Non-pigmented ciliary epithelial cell (primary cell): ENCODE data around the gene IRAG1.
A peak's percentile ranks its signal among the peaks of the same experiment; 100 is the strongest.
"Not testable (repeated sequence)": the region's sequence is repeated elsewhere in the genome, so short reads cannot be mapped to it uniquely, and the experiment has no call there.

ENCODE experiments used
- DNase-seq: peaks from one replicate; pipeline ENCODE4 v3.0.0-alpha.2; 2010; ENCODE audit warnings: low read depth

Gene IRAG1

DNA sequence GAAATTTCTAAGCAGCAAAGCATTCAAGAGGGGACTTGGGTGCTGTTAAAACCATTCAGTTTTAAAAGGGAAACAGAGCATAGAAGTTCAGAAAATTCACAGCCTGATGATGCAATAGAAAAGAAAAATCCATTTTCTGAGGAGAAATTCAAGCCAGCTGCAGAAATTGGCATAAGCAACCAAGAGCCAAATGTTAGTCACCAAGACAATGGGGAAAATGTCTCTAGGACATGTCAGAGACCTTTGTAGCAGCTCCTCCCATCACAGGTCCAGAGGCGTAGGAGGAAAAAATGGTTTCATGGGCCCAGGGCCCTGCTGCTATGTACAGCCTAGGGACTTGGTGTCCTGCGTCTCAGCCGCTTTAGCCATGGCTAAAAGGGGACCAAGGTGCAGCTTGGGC is 5.5 kb upstream of the IRAG1 start:
- DNase-seq = no peak

DNA sequence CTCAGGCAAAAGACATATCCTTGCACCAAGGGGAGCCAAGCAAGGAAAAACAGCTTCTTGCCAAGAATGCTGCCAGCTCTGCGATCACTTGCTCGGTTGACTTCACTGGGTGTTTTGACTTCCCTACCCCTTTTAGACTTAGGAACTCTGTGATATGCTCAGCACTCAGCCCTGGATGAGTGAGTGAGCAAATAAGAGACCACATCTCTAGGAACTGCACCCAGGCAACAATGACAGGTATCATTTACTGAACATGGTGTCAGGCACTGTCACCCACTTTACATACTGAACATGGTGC is 3.7 kb upstream of the IRAG1 start:
- DNase-seq = no peak

DNA sequence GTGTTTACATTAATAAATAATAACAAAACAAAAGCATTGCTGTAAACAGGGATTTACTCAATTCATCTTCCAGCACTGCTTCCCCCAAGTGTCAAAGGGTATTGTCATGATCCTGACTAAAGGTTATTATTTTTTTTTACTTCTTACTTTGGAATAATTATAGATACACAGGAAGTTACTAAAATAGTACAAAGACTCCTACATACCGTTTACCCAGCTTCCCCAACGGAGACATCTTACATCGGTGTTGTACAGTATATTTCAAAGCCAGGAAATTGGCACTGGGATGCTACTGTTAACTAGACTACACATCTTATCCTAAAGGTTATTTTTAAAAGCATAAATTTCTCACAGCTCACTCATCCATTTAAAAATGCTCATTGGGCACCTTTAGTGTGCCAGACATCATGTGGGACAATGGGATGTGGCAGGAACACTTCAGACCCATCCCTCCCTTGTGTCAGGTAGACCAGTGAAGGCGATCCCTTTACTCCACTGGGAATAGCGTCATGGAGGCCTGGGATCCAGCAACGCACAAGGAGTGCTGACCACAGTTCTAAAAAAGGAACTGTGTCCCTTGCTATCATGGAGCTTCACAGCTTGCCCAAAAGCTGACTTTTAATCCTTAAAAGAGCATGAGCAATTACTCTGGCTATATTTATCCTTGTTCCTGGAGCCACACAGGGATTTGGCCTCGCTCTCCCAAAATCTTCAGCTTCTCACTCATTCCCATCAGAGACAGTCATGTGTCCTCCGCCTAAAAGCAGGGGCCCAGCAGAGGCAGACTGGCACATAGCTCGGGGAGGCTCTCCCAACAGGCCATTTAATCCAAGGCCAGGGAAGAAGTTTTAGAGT is 3.1 kb upstream of the IRAG1 start:
- DNase-seq = no peak

DNA sequence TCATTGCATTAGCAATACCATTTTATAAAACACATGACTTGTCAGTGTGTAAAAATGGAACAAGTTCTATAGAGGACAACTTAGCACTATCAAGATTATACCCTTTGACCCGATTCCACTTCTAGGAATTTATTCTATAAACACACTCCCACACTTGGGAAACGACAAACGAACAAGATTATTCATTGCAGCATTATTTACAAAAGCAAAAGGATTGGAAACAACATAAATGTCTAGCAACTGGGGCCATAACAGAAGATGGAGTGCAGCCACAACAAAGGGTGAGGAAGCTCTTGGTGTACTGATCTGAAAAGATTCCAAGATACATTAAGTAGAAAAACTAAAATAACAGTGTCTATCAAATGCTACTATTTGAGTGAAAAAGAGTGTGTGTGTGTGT is 2.3 kb upstream of the IRAG1 start:
- no peak for DNase-seq

DNA sequence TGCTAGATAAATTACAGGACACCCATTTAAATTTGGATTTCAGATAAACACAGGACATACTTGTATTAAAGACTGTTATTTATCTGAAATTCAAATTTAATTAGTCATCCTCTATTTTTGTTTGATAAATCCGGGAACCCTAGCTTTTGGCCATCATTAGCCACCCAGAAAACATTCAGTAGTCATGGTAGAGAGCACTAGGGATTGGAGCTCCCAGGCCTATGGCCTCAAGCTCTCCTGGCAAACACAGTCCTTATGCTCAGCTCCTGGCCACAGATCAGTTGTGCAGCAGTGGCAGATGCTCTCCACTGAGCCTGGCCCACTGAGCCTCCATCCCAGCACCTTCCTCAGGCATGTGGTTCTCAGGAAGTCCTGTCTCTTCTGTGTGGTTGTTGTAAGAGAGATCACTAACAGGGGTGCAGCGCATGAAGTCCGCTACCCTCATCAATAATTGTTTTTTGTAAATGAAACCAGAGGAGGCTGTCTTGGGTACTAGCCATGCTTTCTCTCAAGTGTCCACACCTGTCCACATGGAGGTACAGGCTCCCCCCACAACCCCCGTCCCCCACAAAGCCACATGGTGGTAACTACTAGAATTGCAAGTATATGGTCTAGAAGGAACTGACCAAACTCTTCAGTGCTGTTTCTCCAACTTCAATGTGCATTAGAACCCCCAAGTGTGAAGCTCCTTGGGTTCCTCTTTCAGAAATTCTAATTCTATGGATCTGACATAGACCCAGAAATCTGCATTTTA is 1.1 kb upstream of the IRAG1 start:
- DNase-seq = peak; percentile 26

DNA sequence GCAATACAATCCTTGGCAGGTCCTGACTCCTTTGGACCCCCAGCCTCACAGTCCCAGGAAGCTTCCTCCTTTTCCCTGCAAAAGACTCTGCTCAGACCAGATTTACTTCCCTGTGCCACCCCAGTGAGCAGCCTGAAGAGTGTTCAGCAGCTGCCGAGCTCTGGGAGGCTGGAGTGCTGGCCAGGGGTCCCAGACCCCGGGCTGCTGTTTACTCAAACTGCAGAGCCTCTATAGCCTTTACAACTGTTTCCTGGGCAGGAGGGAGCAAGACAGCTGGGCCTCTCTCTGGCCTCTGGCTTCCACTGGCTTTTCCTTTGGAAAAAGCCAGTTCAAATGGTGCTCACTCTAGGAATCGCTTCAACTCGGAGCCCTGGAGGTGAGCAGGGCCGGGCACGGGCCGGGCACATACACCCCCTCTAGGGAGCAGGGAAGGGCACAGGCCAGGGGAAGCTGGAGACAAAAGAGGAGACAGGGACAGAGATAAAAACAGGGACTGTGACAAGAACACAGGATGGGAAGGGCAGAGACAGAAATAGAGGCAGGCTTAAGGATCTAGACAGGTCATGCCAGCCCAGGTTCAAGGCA is 932 bp downstream of the IRAG1 start:
- DNase-seq = no peak

DNA sequence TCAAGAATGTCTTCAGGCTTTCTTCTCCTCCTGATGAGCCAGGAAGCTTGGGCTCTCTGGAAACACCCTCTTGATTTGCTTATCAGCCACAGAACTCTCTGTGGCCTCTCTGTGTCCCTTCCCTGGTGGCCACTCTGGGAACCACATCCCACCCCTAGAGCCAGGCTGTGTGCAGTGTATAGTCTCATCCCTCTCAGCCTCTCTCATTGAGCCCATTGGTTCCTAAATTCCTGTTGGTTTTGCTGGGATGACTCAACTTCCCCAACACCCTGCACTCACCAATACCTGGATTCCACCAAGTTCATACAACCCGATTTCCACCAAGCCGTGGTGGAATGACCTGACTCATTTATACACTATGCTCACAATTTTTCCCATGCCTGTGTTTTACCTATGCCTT is 5.2 kb downstream of the IRAG1 start:
- DNase-seq = no peak

DNA sequence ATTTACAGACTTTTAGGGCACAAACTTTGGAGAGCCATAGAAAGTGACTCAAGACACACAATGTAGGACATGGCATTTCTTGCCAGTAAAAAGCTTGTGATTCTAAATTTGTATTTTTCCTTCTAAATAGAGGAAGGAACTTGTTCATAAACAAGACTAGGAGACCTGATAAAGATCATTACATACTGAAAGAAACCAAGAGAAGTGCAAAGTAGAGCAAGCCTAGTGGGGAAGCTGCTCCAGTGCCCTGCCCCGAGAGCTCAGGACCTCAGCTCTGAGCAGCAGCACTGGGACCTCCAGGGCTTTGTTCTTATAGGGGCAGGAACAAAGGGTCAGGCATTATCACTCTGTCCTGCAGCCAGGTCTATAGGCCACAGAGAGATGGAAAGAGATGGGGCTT is 7.2 kb downstream of the IRAG1 start:
- no peak for DNase-seq

DNA sequence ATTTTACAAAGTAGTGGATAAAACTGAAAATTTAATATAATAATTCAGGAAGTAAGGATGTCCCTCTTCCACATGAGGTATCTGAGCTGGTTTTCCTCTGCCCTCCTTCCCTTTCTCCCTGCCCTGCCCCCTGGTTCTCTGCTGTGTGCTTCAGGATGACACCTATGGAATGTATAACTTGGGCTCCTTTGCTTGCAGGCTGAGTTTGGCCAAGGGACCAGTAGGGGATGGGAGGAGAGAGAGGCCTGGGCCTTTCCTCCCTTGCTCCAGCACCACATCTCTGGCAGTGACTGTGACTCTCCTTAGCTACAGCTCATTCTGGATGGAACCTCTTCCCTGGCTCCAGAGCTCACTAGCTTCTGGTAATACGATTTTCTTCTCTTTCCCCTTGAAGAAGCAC is 10.1 kb downstream of the IRAG1 start:
- DNase-seq = no peak

DNA sequence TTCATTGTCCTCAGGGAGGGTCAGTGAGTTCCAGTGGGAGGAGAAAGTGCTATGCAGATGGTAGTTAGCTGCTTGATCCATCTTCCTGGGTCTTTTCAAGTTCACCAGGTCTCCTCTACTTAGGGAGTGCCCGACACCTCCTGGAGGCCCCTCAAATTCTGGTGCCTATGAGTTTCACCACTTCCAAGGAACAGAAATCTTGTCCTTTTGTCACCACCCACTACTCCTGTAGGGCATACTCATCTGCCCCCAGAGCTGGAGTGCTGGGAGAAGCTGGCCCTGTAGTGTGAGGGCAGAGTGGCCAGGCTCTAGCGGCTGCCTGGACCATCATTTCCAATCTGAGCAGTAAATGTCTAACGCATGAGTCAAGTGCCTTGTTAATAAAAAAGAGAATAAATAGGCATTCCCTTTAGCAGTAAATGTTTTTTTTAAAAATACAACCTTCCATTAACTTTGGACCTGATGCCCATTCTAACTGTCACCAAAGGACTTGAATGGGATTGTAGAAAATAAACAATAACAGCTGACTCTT is 12.5 kb downstream of the IRAG1 start:
- DNase-seq = no peak

DNA sequence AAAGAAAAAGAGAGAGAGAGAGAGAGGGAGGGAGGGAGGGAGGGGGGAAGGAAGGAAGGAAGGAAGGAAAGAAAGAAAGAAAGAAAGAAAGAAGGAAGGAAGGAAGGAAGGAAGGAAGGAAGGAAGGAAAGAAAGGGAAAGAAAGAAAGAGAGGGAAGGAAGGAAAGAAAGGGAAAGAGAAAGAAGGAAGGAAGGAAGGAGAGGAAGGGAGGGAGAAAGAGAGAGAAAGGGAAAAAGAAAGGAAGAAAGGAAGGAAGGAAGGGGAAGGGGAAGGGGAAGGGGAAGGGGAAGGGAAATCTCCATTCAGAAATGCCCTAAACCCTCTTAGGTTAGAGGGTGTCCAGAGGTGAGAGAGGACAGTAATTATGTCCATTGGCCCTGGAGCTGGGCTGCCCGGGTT is 13.3 kb downstream of the IRAG1 start:
- DNase-seq = not testable (repeated sequence)

DNA sequence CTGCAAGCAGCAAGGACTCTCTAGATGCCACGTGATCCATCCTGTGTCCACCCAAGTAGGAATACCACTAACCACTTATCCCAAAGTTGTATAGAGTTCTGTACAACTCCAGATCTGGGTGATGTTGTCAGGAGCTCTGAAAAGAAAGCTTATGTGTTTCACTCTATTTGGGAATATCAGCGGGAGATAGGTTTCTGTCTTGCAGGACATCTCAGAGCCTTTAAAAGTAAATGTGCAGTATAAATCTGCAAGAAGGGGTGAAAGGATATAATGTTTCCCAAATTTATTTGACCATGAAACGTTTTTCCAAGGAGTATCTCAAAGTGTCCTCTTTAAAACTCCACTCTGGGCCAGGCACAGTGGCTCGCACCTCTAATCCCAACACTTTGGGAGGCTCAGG is 13.9 kb downstream of the IRAG1 start:
- DNase-seq = no peak

DNA sequence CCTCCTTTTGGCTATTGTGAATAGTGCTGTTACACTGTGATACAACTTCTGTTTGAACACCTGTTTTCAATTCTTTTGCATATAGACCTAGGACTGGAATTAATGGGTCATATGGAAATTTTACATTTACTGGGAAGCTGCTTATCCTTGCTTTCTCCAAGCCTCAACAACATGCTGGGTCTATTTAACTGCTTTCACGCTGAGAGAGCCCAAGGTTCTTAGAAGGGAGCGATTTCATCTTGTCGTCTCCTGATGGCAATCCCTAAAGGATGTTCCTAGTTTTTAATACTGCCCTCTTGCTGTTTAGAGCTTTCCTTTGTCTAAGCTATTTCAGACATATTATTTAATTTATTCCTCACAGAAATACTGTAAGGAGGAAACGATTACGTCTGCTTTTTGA is 15.5 kb downstream of the IRAG1 start:
- no peak for DNase-seq

DNA sequence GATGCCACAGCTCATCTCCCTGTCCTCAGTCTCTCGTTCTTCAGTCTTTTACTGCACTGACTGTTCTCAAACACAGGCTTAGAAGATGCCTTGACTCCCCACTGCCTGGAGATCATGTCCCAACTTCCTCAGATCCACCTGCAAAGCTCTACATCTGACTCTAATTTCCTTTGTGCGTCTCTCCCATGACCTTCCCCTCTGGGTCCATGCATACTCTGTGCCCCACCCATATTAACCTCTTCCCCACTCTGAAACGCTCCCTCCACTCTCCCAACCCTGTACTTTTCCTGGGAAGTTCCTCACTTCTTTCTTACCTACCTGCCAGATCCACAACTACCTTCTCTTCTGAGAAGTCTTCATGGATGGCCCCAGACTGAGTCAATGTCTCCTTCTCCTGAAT is 16.6 kb downstream of the IRAG1 start:
- no peak for DNase-seq

DNA sequence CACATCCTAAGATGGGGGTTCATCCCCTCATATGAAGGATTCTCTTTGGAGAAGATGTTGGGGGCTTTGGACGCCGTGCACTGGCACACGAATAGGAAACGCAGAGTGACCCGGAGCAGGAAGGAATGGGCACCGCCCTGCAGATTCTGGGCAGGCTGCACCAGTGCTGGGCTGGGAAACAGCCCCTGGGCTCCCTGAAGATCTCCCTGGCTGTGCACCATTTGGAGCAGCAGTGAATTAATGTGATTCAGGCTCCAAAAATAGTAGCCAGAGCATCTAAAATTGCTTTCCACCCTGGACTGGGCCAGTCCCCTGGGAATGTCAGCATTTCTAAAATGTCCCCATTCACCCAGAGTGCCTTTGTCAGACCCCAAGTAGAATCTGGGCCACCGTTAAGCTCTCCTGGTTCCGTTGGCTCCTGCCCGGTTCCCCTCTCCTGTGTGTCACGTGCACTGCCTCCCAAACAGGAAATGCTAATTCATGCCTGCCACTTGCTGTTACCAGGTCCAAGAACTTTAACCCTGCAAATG is 18.6 kb downstream of the IRAG1 start:
- no peak for DNase-seq

DNA sequence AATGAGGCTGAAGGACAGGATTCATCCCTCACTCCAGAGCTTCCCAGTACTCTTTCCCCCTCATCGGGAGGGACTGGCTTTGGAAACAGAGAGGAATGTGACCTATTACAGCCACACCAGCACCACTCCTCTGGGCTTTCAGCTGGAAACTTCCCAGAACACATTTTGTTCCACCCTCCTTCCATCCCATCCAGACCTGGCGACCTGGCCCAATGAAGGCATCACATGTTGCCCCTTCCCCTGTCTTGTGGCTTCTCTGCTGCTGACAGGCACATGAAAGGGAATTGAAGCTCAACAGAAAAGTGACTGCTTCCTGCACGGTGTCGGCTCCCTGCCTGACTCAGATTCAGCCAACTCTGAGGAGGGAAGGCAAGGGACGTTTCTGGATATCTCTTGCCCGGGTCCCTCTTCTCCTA is 19.1 kb downstream of the IRAG1 start:
- no peak for DNase-seq

DNA sequence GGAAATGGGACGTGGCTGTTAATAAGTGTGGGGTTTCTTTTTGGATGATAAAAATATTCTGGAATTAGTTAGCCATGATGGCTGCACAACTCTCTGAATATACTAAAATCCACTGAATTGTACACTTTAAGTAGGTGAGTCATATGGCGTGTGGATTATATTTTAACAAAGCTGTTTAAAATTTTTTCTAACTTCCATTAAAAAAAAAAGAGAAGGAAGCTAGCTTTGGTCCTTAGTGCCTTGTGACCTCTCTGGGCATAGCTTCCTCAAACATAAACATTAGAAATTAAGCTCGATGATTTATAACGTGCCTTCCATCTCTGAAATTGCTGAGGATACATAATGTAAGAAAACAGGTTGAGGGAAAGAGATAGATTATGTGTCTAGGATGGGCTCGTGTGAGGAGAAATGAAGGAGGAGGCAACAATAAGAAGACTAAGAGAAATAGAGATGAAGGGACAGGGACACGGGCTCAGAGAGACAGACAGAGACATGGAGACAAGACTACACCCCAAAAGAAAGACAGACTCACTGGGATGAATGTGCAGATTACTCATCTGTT is 20.0 kb downstream of the IRAG1 start:
- DNase-seq = no peak

DNA sequence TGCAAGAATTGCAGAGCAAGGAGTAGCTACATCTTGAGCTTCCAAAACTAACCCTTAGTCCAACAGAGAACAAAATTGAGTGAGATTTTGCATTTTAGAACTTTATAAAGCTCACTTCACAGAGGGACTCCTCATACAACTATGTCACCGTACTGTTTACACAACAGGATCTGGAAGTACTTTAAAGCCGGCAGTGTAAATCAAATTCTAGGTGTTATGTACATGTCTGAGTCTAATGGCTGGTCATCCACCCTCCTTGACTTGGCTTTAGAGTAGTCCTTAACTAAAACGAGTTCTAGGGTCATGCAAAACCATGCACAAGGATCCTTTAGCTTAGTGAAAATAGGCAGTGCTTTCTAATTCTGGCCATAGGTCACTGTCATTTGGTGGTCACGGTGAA is 23.5 kb downstream of the IRAG1 start:
- no peak for DNase-seq

DNA sequence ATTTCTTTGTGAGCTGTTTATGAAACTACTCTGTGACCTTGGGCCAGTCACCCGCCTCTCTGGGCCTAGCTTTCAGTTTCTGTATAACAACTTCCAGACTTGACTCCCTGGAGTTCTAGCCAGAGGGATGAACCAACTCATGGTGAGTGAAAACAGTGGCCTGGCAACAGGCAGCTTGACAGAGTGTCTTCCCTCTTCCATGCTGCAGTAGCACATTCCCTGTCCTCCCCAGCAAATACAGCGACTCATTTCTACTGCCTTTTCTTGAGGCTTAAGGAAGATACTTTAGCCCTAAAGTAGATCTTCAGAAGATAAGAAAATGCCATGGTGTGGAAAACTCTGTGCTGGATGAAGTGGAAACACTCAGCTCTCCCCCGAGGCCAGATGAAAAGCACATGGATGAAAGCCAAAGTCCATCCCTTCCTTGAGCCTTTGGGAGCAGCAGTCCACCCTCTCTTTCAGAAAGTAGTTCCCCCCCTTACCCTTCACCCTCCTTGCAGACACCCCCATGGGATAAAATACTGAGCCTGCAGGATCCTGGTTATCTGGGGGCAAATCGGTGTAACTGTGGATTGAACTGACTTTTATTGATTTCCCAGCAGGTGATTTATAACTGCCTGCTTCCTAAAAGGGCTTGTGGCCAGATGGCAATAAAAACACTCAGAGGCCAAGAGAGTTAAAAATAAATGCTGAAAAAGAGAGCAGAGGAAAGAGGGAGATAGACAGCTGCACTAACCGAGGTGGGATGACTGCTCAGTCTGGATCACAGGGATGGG is 24.1 kb downstream of the IRAG1 start:
- DNase-seq = no peak

DNA sequence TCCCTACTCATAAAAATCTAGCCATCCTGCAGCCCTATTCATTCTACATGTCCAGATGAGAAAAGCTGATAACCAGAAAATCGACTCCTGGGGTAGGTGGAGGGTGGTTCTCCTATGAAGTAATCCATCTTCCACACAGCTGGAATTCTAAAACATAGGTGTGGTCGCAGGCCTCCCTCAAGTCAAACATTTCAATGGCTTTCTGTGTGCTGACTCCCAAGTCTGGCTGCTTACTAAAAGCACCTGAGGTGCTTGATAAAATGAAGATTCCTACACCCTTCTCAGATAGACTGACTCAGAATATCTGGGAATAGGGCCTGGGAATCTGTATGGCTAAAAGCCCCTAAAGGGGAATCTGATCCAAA is 26.1 kb downstream of the IRAG1 start:
- peak; percentile 52 for DNase-seq

DNA sequence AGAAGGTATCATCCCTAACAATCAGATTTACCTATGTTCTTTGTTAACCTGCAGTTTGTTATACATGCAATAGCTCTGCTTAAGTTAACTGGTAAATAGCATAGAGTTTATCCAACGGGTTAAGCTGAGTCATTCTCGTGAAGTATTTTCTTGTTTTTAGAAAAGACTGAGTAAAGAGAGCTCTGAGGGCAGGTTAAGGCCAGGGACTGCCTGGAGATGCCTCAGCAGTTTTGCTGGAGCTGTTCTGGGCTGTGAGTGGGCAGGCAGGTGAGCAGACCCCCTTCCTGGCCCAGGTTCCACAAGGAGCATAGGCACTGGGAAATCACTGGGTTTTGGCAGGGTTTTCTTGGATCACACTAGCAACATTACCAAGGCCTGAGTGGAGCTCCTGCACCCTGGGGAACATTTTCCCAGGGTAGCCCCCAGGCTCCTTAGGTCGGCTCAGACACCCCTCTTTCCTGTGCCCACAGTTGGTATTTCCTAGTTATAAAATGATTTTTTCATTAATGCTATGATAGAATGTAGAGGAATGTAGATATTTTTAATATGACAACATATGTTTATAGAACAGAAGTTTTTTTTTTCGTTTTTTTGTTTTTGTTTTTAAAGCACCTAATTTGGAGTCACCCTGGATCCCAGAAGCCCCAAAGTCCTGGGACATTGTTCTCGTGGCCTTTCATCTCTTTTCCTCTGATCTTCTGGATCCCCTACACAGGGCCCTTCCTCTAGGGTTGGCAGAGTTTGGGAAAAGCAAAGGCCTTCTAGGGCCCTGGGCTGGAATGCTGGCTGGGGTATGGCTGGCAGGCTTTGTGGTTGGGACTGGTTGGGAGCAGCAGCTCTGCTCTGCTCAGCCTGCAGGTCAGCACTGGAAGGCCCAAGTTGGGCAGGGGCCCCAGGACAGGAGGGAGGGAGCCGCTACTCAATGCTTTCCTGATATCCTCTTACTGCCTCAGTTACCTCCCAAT is 26.7 kb downstream of the IRAG1 start:
- no peak for DNase-seq
